22Rv1 (cell line): ENCODE results near the gene MRPL17.

Experiments
- ZFX ChIP-seq: fragments of 450-650 bp; IDR thresholded peaks from 2 replicates; pipeline ENCODE4 v1.6.1; 2017; ENCODE audit warnings: antibody characterized with exemption, borderline replicate concordance
- TF ChIP-seq, protein P1 (sequence below): fragments of 450-650 bp; IDR thresholded peaks from 2 replicates; pipeline ENCODE4 v1.5.1; 2017; ENCODE audit warnings: mild to moderate bottlenecking

DNA sequence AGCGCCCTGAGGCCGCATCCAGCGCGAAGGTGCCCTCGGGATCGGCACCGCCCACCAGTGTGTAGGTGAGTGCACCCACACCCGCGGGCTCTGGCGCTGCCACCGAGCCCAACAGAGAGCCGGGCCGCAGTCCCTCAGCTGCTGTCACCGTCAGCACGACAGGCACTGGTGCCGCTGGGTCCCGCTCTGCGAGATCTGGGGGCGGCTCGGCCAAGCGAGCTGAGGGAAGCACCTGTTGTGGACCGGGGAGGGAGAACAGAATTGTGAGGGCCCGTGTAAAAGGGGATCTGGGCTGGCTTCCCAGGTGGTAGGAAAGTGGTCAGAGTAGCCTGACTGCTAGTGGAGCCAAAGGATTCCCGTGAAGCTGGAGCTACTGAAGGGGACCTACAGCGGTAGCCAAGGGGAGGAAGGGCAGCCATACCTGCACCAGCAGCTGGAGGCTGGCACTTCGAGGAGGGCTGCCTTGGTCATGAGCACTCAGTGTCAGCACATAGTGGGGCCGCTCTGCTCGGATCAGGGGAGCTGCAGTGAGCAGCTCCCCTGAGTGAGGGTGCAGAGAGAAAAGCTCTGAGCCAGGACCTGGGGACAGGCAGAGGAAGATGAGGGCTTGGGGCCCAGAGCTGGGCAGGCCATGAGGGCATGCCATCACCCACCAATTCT lies 52.4 kb downstream of the MRPL17 start:
- TF ChIP-seq, protein P1, sequence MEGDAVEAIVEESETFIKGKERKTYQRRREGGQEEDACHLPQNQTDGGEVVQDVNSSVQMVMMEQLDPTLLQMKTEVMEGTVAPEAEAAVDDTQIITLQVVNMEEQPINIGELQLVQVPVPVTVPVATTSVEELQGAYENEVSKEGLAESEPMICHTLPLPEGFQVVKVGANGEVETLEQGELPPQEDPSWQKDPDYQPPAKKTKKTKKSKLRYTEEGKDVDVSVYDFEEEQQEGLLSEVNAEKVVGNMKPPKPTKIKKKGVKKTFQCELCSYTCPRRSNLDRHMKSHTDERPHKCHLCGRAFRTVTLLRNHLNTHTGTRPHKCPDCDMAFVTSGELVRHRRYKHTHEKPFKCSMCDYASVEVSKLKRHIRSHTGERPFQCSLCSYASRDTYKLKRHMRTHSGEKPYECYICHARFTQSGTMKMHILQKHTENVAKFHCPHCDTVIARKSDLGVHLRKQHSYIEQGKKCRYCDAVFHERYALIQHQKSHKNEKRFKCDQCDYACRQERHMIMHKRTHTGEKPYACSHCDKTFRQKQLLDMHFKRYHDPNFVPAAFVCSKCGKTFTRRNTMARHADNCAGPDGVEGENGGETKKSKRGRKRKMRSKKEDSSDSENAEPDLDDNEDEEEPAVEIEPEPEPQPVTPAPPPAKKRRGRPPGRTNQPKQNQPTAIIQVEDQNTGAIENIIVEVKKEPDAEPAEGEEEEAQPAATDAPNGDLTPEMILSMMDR = no peak
- TF ChIP-seq ZFX = no peak
